ENCODE data around the gene CCNB1. TPM values are rescaled to one million over a fixed set of nuclear protein-coding genes. Genes with fewer than 3 reads are reported as not detected.
A peak's percentile ranks its signal among the peaks of the same experiment; 100 is the strongest.
"Not testable (repeated sequence)": the region's sequence is repeated elsewhere in the genome, so short reads cannot be mapped to it uniquely, and the experiment has no call there.

CCNB1 gene
- polyA plus RNA-seq (2013, experiment 1 of 2), result 250 TPM
- polyA plus RNA-seq (2013, experiment 2 of 2), result 280 TPM

DNA sequence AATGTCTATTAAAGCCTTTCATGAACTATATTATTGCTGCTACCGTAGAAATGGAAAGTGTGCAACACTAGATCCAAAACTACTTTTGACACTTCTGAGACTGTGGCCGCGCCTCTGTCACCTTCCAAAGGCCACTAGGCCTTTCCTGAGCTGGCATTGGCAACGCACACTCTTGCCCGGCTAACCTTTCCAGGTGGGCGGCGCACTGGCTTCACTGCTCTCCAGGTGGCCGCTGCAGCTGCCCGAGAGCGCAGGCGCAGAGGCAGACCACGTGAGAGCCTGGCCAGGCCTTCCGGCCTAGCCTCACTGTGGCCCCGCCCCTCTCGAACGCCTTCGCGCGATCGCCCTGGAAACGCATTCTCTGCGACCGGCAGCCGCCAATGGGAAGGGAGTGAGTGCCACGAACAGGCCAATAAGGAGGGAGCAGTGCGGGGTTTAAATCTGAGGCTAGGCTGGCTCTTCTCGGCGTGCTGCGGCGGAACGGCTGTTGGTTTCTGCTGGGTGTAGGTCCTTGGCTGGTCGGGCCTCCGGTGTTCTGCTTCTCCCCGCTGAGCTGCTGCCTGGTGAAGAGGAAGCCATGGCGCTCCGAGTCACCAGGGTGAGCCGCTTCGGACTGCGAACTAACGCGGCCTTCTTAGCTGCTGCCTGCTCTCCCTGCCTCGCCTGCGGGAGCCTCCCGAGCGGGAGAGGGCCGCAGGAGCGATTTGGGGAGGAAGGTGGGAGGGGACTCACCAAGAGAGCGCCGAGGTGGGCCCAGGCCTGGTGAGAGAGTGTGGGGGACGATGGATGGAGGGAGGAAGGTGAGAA, at the start of gene CCNB1:
Gene CCNB1, plus strand, starts transcription at position 465 of the 807 bp plus-strand sequence. Its CDS starts 113 bp downstream, at position 578.
- H3K4me1 ChIP-seq (ENCODE audit: insufficient read depth, low read length), result peaks cover 16% of the 10 kb centered on the region
- H3K9ac ChIP-seq (ENCODE audit: low read depth, low read length), result peak within 1 kb of the TSS; percentile 96
- H3K27me3 ChIP-seq (ENCODE audit: insufficient read depth, low read length), result no peaks in the 10 kb centered on the region
- 3% methylated on average over 50 of the region's 50 CpGs for WGBS
- H3K9me3 ChIP-seq (ENCODE audit: insufficient read depth, low read depth, low read length), result no peaks in the 10 kb centered on the region
- H3K27ac ChIP-seq (ENCODE audit: low read depth, low read length), result peak within 1 kb of the TSS; percentile 97
- peaks cover 41% of the 10 kb centered on the region for H3K36me3 ChIP-seq (ENCODE audit: insufficient read depth, low read length)
- H3K4me3 ChIP-seq (ENCODE audit: low read length), result peak within 1 kb of the TSS; percentile 84

DNA sequence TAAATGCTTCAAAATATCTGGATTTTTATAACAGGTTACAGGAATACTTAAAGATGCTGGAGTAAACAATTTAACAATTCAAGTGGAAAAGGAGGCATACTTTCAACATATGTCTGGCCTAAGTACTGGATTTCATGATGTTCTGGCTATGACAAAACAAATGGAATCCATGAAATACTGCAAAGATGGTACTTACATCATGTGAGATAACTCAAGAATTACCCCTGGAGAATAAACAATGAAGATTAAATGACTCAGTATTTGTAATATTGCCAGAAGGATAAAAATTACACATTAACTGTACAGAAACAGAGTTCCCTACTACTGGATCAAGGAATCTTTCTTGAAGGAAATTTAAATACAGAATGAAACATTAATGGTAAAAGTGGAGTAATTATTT, 37.5 kb upstream of the CCNB1 start:
- no peak overlapping the region for H3K4me3 ChIP-seq (ENCODE audit: low read length)
- H3K4me1 ChIP-seq (ENCODE audit: insufficient read depth, low read length), result no peaks in the 10 kb centered on the region
- no peak overlapping the region for H3K9ac ChIP-seq (ENCODE audit: low read depth, low read length)
- peaks cover 56% of the 10 kb centered on the region for H3K36me3 ChIP-seq (ENCODE audit: insufficient read depth, low read length)
- no peaks in the 10 kb centered on the region for H3K9me3 ChIP-seq (ENCODE audit: insufficient read depth, low read depth, low read length)
- H3K27me3 ChIP-seq (ENCODE audit: insufficient read depth, low read length), result no peaks in the 10 kb centered on the region
- no peak overlapping the region for H3K27ac ChIP-seq (ENCODE audit: low read depth, low read length)

DNA sequence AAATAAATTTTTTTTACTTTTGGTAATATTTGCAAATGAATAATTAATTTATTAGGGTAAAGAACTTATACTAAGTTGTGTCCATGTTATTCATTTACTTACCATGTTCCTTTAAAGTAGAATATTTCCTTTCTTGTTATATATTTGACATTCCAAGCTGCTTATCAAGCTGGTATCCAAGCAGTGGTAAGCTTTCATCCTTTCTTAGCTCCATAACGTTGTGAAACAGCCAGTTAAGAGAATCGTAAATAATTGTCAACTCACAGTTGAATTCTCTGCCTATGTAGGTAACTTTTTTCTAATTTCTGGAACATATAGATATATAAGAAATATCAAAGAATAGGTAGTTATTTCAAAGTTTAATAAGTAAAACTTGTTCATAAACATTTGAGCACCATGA, 36.7 kb upstream of the CCNB1 start:
- Histone ChIP-seq H3K36me3 (ENCODE audit: insufficient read depth, low read length) (peaks cover 48% of the 10 kb centered on the region), H3K4me1 (ENCODE audit: insufficient read depth, low read length) (no peaks in the 10 kb centered on the region; the same call in 1 of the 2 replicates), H3K4me3 (ENCODE audit: low read length) (no peak overlapping the region), H3K9ac (ENCODE audit: low read depth, low read length) (no peak overlapping the region), H3K27me3 (ENCODE audit: insufficient read depth, low read length) (no peaks in the 10 kb centered on the region), H3K9me3 (ENCODE audit: insufficient read depth, low read depth, low read length) (no peaks in the 10 kb centered on the region), H3K27ac (ENCODE audit: low read depth, low read length) (no peak overlapping the region)
- 81% methylated on average over 2 of the region's 2 CpGs for WGBS

DNA sequence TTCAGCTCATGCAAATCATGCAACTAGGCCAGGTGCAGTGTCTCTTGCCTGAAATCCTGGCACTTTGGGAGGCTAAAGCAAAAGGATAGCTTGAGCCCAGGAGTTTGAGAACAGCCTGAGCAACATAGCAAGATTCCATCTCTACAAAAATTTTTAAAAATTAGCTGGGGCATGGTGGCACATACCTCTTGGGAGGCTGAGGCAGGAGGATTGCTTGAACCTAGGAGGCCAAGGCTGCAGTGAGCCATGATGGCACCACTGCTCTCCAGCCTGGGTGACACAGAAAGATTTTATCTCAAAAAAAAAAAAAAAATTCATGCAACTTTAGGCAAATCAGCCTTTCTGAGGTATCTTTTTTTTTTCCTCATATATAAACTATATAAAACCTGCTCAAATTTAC, 35.6 kb upstream of the CCNB1 start:
- H3K27ac ChIP-seq (ENCODE audit: low read depth, low read length), result no peak overlapping the region

DNA sequence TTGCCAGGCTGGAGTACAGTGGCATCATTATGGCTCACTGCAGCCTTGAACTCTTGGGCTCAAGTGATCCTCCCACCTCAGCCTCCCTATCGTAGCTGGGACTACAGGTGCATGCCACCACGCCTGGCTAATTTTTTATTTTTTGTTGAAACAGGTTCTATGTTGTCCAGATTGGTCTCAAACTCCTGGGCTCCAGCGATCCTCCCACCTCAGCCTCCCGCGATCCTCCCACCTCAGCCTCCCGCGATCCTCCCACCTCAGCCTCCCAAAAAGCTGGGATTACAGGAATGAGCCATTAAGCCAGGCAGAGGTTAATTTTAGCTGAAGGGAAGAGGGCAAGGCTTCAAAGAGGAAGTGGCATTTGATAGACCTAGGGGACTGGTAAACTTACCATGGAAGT, 32.8 kb upstream of the CCNB1 start:
- H3K36me3 ChIP-seq (ENCODE audit: insufficient read depth, low read length), result peaks cover 18% of the 10 kb centered on the region
- H3K27me3 ChIP-seq (ENCODE audit: insufficient read depth, low read length), result no peaks in the 10 kb centered on the region
- no peak overlapping the region for H3K9ac ChIP-seq (ENCODE audit: low read depth, low read length)
- 86% methylated on average over 7 of the region's 7 CpGs for WGBS
- no peaks in the 10 kb centered on the region for H3K9me3 ChIP-seq (ENCODE audit: insufficient read depth, low read depth, low read length)
- no peak overlapping the region for H3K4me3 ChIP-seq (ENCODE audit: low read length)
- no peak overlapping the region for H3K27ac ChIP-seq (ENCODE audit: low read depth, low read length)
- H3K4me1 ChIP-seq (ENCODE audit: insufficient read depth, low read length), result peaks cover 4% of the 10 kb centered on the region; the same call in 1 of the 2 replicates

More for the DNA sequence above, 35.6 kb upstream of the CCNB1 start:
- no peaks in the 10 kb centered on the region for H3K9me3 ChIP-seq (ENCODE audit: insufficient read depth, low read depth, low read length)
- H3K4me1 ChIP-seq (ENCODE audit: insufficient read depth, low read length), result peaks cover 4% of the 10 kb centered on the region; the same call in 1 of the 2 replicates
- no peaks in the 10 kb centered on the region for H3K27me3 ChIP-seq (ENCODE audit: insufficient read depth, low read length)
- no peak overlapping the region for H3K9ac ChIP-seq (ENCODE audit: low read depth, low read length)
- peaks cover 41% of the 10 kb centered on the region for H3K36me3 ChIP-seq (ENCODE audit: insufficient read depth, low read length)
- no peak overlapping the region for H3K4me3 ChIP-seq (ENCODE audit: low read length)

DNA sequence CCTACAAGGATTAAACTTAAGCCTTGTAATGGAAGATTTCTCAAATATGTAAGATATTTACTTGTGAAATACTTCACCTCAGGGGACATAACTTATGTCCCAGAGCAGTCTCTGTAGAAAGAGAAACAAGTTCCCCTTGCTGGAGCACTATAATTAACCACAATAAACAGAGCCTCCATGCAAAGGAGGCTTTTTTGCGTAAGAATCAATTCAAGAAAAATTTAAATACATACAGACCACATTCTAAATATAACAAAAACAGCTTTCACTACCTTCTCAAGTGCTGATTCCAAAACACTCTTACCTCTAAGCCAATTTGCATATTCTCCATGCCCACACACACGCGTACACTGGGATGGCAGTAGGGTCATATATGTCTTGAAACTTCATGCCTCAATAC, 30.7 kb upstream of the CCNB1 start:
- Histone ChIP-seq H3K9me3 (ENCODE audit: insufficient read depth, low read depth, low read length) (0 out of 2 replicates have a peak, but pooled peaks cover 5% of the 10 kb centered on the region), H3K9ac (ENCODE audit: low read depth, low read length) (no peak overlapping the region), H3K4me3 (ENCODE audit: low read length) (no peak overlapping the region), H3K27me3 (ENCODE audit: insufficient read depth, low read length) (no peaks in the 10 kb centered on the region), H3K4me1 (ENCODE audit: insufficient read depth, low read length) (peaks cover 4% of the 10 kb centered on the region; the same call in 1 of the 2 replicates), H3K36me3 (ENCODE audit: insufficient read depth, low read length) (no peaks in the 10 kb centered on the region), H3K27ac (ENCODE audit: low read depth, low read length) (peak overlapping the region; percentile 45; the same call in 1 of the 2 replicates)
- 88% methylated on average over 3 of the region's 3 CpGs for WGBS

DNA sequence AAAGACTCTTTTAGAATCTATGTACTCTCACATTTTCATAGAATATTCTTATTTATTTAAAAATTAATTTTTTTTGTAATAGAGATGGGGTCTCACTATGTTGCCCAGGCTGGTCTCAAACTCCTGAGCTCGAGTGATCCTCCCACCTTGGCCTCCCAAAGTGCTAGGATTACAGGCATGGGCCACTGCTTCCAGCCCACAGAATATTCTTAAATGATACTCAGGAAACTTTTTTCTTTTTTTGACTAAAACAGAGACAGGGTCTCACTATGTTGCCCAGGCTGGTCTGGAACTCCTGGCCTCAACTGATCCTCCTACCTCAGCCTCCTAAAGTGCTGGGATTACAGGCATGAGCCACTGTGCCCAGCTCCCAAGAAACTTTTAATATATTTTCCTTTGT, 29.7 kb upstream of the CCNB1 start:
- H3K4me3 ChIP-seq (ENCODE audit: low read length); H3K4me1 ChIP-seq (ENCODE audit: insufficient read depth, low read length); H3K9me3 ChIP-seq (ENCODE audit: insufficient read depth, low read depth, low read length); H3K9ac ChIP-seq (ENCODE audit: low read depth, low read length); H3K27me3 ChIP-seq (ENCODE audit: insufficient read depth, low read length); H3K36me3 ChIP-seq (ENCODE audit: insufficient read depth, low read length); H3K27ac ChIP-seq (ENCODE audit: low read depth, low read length): not testable (repeated sequence)
- 92% methylated on average over 1 of the region's 1 CpG for WGBS

DNA sequence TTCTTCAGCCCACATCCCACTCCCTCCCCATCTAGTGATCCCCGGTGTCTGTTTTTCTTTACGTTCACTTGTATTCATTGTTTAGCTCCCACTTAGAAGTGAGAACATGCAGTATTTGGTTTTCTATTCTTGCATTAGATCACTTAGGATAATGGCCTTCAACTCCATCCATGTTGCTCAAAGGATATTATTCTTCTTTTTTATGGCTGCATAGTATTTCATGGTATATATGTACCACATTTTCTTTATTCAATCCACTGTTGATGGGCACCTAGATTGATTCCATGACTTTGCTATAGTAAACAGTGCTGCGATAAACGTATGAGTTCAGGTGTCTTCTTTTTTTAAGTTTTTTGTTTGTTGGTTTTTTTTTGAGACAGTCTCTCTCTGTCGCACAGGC, 29.1 kb upstream of the CCNB1 start:
- WGBS, result 99% methylated on average over 5 of the region's 5 CpGs
- Histone ChIP-seq H3K27me3 (ENCODE audit: insufficient read depth, low read length) (no peaks in the 10 kb centered on the region), H3K9ac (ENCODE audit: low read depth, low read length) (no peak overlapping the region), H3K27ac (ENCODE audit: low read depth, low read length) (no peak overlapping the region), H3K36me3 (ENCODE audit: insufficient read depth, low read length) (no peaks in the 10 kb centered on the region), H3K4me1 (ENCODE audit: insufficient read depth, low read length) (peaks cover 4% of the 10 kb centered on the region; the same call in 1 of the 2 replicates), H3K9me3 (ENCODE audit: insufficient read depth, low read depth, low read length) (0 out of 2 replicates have a peak, but pooled peaks cover 5% of the 10 kb centered on the region), H3K4me3 (ENCODE audit: low read length) (no peak overlapping the region)

DNA sequence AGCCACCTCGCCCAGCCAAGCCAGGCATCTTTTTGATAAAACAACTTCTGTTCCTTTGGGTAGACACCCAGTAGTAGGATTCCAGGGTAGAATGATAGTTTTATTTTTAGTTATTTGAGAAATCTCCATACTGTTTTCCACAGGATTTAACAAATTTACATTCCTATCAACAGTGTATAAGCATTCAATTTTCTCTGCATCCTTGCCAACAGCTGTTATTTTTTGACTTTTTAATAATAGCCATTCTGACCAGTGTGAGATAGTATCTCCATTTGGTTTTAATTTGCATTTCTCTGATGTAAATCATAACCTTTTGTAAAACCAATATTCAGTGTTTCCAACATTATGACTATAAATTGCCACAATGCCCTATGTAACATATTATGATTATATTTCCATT, 28.2 kb upstream of the CCNB1 start:
- H3K27me3 ChIP-seq (ENCODE audit: insufficient read depth, low read length), result no peaks in the 10 kb centered on the region
- 93% methylated on average over 1 of the region's 1 CpG for WGBS
- 0 out of 2 replicates have a peak, but pooled peaks cover 5% of the 10 kb centered on the region for H3K9me3 ChIP-seq (ENCODE audit: insufficient read depth, low read depth, low read length)
- H3K4me1 ChIP-seq (ENCODE audit: insufficient read depth, low read length), result peaks cover 4% of the 10 kb centered on the region; the same call in 1 of the 2 replicates
- no peak overlapping the region for H3K4me3 ChIP-seq (ENCODE audit: low read length)
- H3K9ac ChIP-seq (ENCODE audit: low read depth, low read length), result no peak overlapping the region
- no peak overlapping the region for H3K27ac ChIP-seq (ENCODE audit: low read depth, low read length)
- H3K36me3 ChIP-seq (ENCODE audit: insufficient read depth, low read length), result no peaks in the 10 kb centered on the region

DNA sequence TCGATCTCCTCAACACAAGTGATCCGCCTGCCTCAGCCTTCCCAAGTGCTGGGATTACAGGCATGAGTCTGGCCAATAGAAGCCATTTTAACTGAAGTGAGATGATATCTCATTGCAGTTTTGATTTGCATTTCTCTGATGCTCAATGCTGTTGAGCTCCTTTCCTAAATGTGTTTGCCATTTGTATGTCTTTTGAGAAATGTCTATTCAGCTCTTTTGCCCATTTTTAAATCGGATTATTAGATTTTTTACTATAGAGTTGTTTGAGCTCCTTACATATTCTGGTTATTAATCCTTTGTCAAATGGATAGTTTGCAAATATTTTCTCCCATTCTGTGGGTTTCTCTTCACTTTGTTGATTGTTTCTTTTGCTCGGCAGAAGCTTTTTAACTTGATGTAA, 26.7 kb upstream of the CCNB1 start:
- not testable (repeated sequence) for H3K27ac ChIP-seq (ENCODE audit: low read depth, low read length); H3K9ac ChIP-seq (ENCODE audit: low read depth, low read length); H3K9me3 ChIP-seq (ENCODE audit: insufficient read depth, low read depth, low read length); H3K36me3 ChIP-seq (ENCODE audit: insufficient read depth, low read length); H3K4me1 ChIP-seq (ENCODE audit: insufficient read depth, low read length); H3K27me3 ChIP-seq (ENCODE audit: insufficient read depth, low read length); H3K4me3 ChIP-seq (ENCODE audit: low read length)
- WGBS, result 92% methylated on average over 4 of the region's 4 CpGs

DNA sequence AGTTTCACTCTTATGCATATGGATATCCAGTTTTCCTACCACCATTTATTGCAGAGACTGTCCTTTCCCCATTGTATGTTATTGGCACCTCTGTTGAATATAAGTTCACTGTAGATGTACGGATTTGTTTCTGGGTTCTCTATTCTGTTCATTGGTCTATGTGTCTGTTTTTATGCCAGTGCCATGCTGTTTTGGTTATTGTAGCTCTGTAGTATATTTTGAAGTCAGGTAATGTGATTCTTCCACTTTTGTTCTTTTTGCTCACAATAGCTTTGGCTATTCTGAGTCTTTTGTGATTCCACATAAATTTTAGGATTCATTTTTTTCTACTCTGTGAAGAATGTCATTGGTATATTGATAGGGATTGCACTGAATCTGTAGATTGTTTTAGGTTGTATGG, 26.1 kb upstream of the CCNB1 start:
- Histone ChIP-seq H3K4me3 (ENCODE audit: low read length) (no peak overlapping the region), H3K36me3 (ENCODE audit: insufficient read depth, low read length) (no peaks in the 10 kb centered on the region), H3K27me3 (ENCODE audit: insufficient read depth, low read length) (no peaks in the 10 kb centered on the region), H3K4me1 (ENCODE audit: insufficient read depth, low read length) (peaks cover 2% of the 10 kb centered on the region; the same call in 1 of the 2 replicates), H3K27ac (ENCODE audit: low read depth, low read length) (no peak overlapping the region), H3K9ac (ENCODE audit: low read depth, low read length) (no peak overlapping the region), H3K9me3 (ENCODE audit: insufficient read depth, low read depth, low read length) (0 out of 2 replicates have a peak, but pooled peaks cover 5% of the 10 kb centered on the region)
- 82% methylated on average over 1 of the region's 1 CpG for WGBS

Data from HUES64 (cell line).